ENCODE results near the gene SH3BP5.

Gene SH3BP5

GRCh38 chr3:15297608-15298350 is 34.6 kb downstream of the SH3BP5 start:
- no peak for DNase-seq (ENCODE audit: low read depth)

- DNase-seq (ENCODE audit: low read depth): no peak
Measured at GRCh38 chr3:15295506-15295905, 36.9 kb downstream of the SH3BP5 start.

GRCh38 chr3:15294929-15295328 is 37.5 kb downstream of the SH3BP5 start:
- no peak for DNase-seq (ENCODE audit: low read depth)

GRCh38 chr3:15292765-15293522 is 39.4 kb downstream of the SH3BP5 start:
- DNase-seq (ENCODE audit: low read depth): no peak

- DNase-seq (ENCODE audit: low read depth): peak; percentile 48
Measured at GRCh38 chr3:15291589-15292541, 40.5 kb downstream of the SH3BP5 start.

- no peak for DNase-seq (ENCODE audit: low read depth)
Measured at GRCh38 chr3:15290736-15291135, 41.6 kb downstream of the SH3BP5 start.

- no peak for DNase-seq (ENCODE audit: low read depth)
Measured at GRCh38 chr3:15289661-15290060, 42.7 kb downstream of the SH3BP5 start.

- no peak for DNase-seq (ENCODE audit: low read depth)
Measured at GRCh38 chr3:15288331-15289035, 43.9 kb downstream of the SH3BP5 start.

GRCh38 chr3:15287565-15288330 is 44.6 kb downstream of the SH3BP5 start:
- DNase-seq (ENCODE audit: low read depth): no peak

GRCh38 chr3:15286022-15286421 is 46.4 kb downstream of the SH3BP5 start:
- no peak for DNase-seq (ENCODE audit: low read depth)

- no peak for DNase-seq (ENCODE audit: low read depth)
Measured at GRCh38 chr3:15284121-15284889, 48.1 kb downstream of the SH3BP5 start.

- no peak for DNase-seq (ENCODE audit: low read depth)
Measured at GRCh38 chr3:15283702-15284101, 48.7 kb downstream of the SH3BP5 start.

- no peak for DNase-seq (ENCODE audit: low read depth)
Measured at GRCh38 chr3:15281817-15282216, 50.6 kb downstream of the SH3BP5 start.

- no peak for DNase-seq (ENCODE audit: low read depth)
Measured at GRCh38 chr3:15280853-15281532, 51.4 kb downstream of the SH3BP5 start.

- DNase-seq (ENCODE audit: low read depth): no peak
Measured at GRCh38 chr3:15279671-15280402, 52.5 kb downstream of the SH3BP5 start.

GRCh38 chr3:15279205-15279604 is 53.2 kb downstream of the SH3BP5 start:
- no peak for DNase-seq (ENCODE audit: low read depth)

- no peak for DNase-seq (ENCODE audit: low read depth)
Measured at GRCh38 chr3:15277861-15278500, 54.4 kb downstream of the SH3BP5 start.

GRCh38 chr3:15276028-15276724 is 56.2 kb downstream of the SH3BP5 start:
- no peak for DNase-seq (ENCODE audit: low read depth)
